ENCODE results near the gene HTT. TPM values are rescaled to one million over a fixed set of nuclear protein-coding genes. Genes with fewer than 3 reads are reported as not detected.

Gene HTT
- total and polyA plus RNA-seq, 10 of the 15 experiments (the other 5 are each of a cell fraction or from before 2014, with no cell fraction given) = 3.3 to 113 (median 43.3) TPM

GRCh38 chr4:3262208-3263052 is 187.9 kb downstream of the HTT start:
- ChIA-PET RAD21 (ENCODE audit: unreplicated experiment) (no interaction called here), CTCF (no interaction called here), SMC1A (ENCODE audit: uncharacterized antibody, unreplicated experiment) (no interaction called here), POLR2A (no interaction called here)
- H3K9ac ChIP-seq (ENCODE audit: control insufficient read depth, insufficient read depth, low read length) = no peak overlapping the region
- H4K20me1 ChIP-seq (ENCODE audit: control insufficient read depth, insufficient read depth) = no peaks in the 10 kb centered on the region
- no peak overlapping the region for H3K4me2 ChIP-seq (ENCODE audit: control insufficient read depth, insufficient read depth)
- intact Hi-C loops (cut with micrococcal nuclease; ENCODE audit: unreplicated experiment) = no loop called here
- H3K27me3 ChIP-seq (replicated peaks in 1 of 2; ENCODE audit: control insufficient read depth in 2 of 2, insufficient read depth in 2 of 2, low read length in 1 of 2) = no peaks in the 10 kb centered on the region; a peak in 1 of 4 replicates
- ATAC-seq (no peak), FAIRE-seq (no peak), DNase-seq (ENCODE audit: low read depth, low spot score) (no peak)
- no TSS peak for BruUV-seq (replicated peaks)
- no peak overlapping the region for H2AFZ ChIP-seq (ENCODE audit: control insufficient read depth, low read depth, low read length)
- no peaks in the 10 kb centered on the region for H3K36me3 ChIP-seq (ENCODE audit: control insufficient read depth in 2 of 2, insufficient read depth in 2 of 2, low read length in 1 of 2)
- in situ Hi-C loops (cut with MboI) = no loop called here
- no peak overlapping the region for H3K27ac ChIP-seq (ENCODE audit: control insufficient read depth, insufficient read depth)
- no peak overlapping the region for H3K4me3 ChIP-seq
- no peaks in the 10 kb centered on the region for H3K9me3 ChIP-seq (replicated peaks; ENCODE audit: control insufficient read depth, insufficient read depth, low read length)
- no peaks in the 10 kb centered on the region for H3K79me2 ChIP-seq (ENCODE audit: control insufficient read depth, insufficient read depth, low read length)
- peaks cover 3% of the 10 kb centered on the region; the same call in 1 of the 2 replicates for H3K4me1 ChIP-seq (ENCODE audit: control insufficient read depth, insufficient read depth, low read length)
- WGBS (ENCODE audit: insufficient coverage, insufficient replicate concordance, low lambda C conversion rate, missing lambda C conversion rate) = 68% methylated on average over 23 of the region's 23 CpGs
- TF ChIP-seq FOXK2 (IDR thresholded peaks at IDR 0.05) (no peak), TBL1XR1 (IDR thresholded peaks at IDR 0.05; ENCODE audit: low read depth, low read length) (no peak), NFIC (IDR thresholded peaks at IDR 0.05; ENCODE audit: low read depth, low read length) (no peak), GATAD2B (conservative IDR thresholded peaks at IDR 0.05; ENCODE audit: low read depth) (no peak), POU2F2 (IDR thresholded peaks at IDR 0.05; ENCODE audit: borderline replicate concordance, low read depth, low read length) (no peak), ZSCAN29 (IDR thresholded peaks at IDR 0.05) (no peak), CUX1 (IDR thresholded peaks at IDR 0.05; ENCODE audit: insufficient replicate concordance, low read depth, low read length) (no peak), E2F8 (IDR thresholded peaks at IDR 0.05; ENCODE audit: low read depth, partially characterized antibody) (no peak), IRF5 (IDR thresholded peaks at IDR 0.05; ENCODE audit: borderline replicate concordance) (no peak), EZH2 (IDR thresholded peaks at IDR 0.05; ENCODE audit: borderline replicate concordance, control insufficient read depth, low read depth, low read length) (no peak), WRNIP1 (IDR thresholded peaks at IDR 0.05; ENCODE audit: borderline replicate concordance, low read depth, low read length) (no peak), EP300 (IDR thresholded peaks at IDR 0.05; ENCODE audit: borderline replicate concordance in 1 of 2, control insufficient read depth in 1 of 2, low read depth in 2 of 2, low read length in 2 of 2) (no peak), YY1 (IDR thresholded peaks at IDR 0.05; ENCODE audit: low read depth, low read length) (no peak), SIN3A (IDR thresholded peaks at IDR 0.05; ENCODE audit: low read depth, low read length) (no peak)

All from GM12878 (cell line).